Measurements from ENCODE around the gene FEZF2. TPM values are rescaled to one million over a fixed set of nuclear protein-coding genes. Genes with fewer than 3 reads are reported as not detected.

Gene FEZF2
- 1.9 TPM for total RNA-seq (ENCODE audit: insufficient read depth, low replicate concordance)

DNA sequence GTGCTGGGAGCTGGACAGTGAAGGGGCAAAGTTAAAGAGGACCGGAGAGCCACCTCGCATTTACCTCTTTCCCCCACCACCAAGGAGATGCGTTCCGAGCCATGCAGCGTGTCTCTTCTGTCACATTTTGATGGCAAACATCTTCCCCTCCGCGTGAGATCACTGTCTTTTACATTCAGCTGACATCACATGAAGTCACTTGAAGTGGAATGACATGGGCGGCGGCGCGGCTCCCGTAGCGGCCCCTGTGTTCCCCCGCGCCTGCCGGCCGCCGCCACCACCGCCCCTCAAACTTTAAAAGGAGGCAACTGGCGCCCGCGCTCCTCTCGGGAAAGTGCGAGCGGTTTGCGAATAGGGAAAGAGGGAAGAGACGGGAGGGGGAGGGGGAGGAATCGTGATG is at the start of gene FEZF2:
Gene FEZF2 (minus strand): TSS at position 336 of the 400 bp plus-strand sequence. CDS start 682 bp downstream, outside the sequence.
- DNase-seq (ENCODE audit: low spot score), result no peak

DNA sequence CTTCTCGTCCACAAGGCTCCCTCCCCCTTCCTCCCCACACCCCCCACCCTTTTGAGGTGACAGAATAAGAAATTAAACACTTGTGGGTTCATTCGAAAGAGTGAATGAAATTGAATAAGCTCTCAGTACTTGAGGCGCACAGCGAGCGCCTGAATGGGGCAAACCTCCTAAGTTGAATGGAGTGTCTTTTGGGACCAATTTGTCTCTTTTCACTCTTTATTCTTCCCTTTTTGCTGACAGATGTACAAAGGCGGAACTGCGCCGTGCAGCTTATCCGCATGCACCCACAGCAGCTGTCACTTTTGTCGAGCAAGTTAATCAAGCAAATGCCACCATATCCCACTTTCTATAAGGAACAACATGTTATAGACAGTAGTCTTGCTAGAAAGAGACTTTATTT is 47.9 kb upstream of the FEZF2 start:
- DNase-seq (ENCODE audit: low spot score), result no peak

DNA sequence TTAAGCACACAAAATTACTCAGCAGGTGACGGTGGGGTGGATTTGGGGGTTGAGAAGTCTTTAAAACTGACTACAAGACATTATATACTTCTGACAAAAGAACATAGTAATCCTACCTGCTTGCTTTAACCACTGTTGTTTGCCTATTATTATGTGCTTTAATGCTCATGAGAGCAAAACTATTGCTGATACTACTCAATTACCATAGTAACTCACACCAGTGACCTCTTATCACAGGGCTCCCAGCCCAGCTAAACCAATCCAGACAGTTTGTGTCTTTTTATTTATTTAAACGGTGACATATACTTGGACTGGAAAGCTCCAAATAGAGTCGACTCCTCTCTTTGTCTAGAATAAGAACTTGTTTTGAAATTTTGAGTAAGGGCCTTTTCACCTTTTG is 42.8 kb upstream of the FEZF2 start:
- DNase-seq (ENCODE audit: low spot score), result no peak

DNA sequence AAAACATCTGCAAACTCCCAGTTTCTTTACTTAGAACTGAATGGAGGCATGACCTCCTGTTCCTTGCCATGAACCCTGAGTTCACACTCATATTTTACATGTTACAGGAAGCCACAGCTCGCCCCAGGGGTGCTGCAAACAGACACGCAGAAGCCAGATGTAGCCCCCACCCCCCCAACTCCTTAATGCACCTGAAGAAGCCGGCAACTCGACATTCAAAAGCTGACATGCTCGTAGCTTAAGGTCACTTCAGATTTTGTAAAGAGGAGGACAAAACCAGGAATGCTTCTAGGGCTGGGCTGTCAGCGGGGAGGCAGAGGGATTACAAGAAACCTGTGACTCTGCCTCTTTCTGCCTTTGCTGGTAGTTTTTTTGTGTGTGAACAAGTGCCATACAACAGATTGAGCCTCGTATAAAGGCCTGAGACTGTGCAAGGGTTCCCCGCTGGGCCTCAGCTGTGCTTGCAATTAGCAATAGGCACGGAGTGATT is 42.0 kb upstream of the FEZF2 start:
- DNase-seq (ENCODE audit: low spot score), result no peak

DNA sequence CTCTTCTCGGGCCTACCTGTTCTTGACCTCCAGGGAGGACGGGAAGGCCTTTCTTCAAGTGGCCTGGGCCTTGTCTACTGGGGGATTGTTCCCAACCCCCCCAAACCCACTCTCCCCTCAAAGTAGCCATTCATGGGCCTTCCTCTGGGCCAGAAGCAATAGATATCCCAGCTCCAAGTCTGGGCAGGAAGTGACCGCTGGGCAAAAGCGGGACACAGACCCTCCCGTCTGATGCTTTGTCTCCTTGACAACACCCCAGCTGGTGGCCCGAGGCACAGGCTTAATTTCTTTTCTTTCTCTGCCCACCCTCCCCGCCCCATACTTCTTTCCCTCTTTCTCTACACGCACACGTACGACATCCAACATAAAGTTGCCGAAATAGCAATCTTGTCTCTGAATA is 41.4 kb upstream of the FEZF2 start:
- no peak for DNase-seq (ENCODE audit: low spot score)

DNA sequence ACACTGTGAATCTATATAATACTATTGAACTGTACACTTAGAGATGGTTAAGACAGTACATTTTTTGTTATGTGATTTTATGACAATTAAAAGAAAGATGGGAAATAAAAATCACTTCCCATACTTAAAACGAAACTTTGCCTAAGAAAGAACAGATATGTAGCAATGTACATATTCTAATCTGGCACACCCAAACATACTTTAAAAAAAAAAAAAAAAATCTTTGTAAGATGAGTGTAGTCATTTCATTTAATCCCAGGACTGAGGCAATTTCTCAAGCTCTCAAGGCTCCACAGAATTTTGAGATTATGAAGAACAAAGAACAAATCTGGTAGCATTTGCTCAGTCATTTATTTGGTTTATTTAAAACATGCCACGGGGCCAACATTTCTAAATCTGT is 40.3 kb upstream of the FEZF2 start:
- DNase-seq (ENCODE audit: low spot score), result no peak

DNA sequence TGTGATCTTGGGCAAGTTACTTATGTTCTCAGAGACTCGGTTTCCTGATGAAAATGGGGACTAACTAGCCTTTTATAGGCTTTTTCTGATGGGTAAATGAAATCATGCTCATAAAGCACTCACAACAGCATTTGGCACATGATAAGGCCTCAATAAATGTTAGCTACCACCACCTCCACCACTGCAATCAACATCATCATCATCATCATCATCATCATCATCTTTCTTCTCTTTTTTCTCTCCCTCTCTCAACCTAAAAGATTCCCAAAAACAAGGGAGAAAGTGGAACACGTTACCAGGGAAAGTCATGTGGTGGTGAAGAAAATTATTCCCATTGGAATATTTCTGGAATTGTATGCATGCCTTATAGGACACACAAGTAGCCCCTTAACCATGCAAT is 33.6 kb upstream of the FEZF2 start:
- no peak for DNase-seq (ENCODE audit: low spot score)

DNA sequence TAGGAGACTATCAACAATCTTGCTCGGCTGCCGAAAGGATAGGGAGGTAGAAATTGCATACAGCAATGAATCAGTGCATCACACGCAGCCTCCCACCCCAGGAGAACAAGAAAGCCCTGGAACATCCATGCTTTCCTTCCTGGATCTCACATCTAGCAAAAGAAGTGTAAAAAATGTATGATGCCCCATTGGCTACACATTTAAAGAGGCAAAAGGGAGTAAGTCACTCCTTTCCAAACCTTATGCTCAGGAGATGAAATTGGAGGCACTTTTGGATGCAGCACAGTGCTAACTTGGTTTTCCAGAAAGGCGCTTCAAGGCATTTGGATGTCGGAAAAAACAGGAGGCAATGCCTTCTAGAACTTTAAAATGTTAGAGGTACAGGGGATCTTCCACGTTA is 32.2 kb upstream of the FEZF2 start:
- no peak for DNase-seq (ENCODE audit: low spot score)

DNA sequence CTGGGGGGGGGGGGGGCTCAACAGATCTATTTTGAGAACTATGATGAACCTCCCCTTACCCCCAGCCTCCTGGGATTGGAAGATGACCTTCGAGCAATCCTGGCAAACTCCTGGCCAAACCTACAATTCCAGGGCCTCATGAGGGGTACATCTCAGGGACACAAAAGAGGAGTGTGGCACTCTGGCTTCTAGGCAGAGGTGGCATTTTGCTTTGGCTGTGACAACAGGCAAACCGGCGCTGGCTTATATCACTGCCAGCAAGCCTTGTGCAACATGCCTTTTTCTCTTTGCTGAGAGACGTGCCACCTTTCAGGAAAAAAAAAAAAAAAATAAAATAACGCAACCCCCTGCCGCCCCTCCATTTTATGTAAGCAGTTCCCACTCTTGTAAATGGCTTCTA is 31.8 kb upstream of the FEZF2 start:
- DNase-seq (ENCODE audit: low spot score), result no peak

DNA sequence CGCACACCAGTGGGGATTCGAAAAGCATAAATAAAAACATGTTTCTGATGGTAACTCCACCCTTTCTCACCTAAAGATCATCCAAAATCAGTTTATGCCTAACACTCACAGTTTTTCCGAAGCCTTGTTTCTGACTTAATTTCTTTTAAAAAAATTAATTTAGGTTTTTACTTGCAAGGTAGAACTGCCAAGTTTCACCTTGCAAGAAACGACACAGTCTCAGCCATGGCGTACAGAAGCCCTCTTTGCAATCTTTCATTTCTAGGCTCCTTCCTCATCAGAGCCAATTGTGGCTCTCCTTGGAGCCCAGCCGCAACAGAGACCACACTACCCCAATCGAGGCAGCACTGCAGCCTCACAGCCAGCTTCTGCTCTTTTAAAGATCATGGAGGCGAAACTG is 31.0 kb upstream of the FEZF2 start:
- DNase-seq (ENCODE audit: low spot score), result no peak

DNA sequence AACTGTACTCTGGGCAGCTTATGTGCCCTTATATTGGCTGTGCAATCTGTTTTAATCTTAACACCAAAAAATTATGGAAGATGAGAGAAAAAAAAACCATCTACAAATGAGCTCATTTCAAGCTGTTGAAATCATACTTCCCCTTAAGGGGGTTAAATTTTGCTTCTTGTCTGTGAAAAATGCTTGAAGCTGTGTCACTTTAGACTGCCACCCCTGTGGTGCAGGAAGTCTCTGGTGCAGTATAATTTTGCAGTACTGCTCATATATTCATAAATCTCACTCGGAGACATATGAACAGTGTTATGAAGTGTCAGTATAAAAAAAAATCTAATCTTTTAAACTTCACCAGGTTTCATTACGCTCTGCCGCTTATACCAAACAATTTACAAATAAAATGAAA is 30.4 kb upstream of the FEZF2 start:
- DNase-seq (ENCODE audit: low spot score), result no peak

DNA sequence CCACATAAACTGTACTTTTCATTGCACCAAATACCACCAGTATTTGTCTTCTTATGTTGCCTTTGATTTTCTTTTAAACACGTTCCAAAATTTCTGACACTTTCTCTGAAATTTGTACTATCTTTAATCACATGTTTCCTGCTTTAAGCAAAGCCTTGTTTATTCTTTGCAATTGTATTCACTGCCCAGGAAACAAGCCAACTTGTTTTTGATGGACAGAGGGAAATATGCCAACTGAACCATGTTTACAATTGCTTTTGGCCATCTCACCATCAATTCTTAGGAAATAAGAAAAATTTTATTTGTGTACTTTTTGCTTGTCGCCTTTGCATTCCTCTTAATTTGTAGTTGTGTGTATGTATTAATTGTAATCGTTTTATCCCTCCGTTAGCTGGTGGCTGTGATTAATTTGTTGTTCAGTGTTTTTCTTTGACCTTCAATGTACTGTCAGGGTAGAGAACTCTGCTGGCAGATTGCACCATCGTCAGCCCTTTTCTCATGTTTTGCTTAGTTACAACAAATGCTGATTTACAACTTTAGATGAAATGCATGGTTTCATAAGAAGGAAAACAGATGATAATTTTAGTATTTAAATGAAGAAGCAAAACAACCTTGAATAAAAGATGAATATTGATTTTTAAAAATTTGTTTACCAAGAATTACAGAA is 19.4 kb upstream of the FEZF2 start:
- no peak for DNase-seq (ENCODE audit: low spot score)

DNA sequence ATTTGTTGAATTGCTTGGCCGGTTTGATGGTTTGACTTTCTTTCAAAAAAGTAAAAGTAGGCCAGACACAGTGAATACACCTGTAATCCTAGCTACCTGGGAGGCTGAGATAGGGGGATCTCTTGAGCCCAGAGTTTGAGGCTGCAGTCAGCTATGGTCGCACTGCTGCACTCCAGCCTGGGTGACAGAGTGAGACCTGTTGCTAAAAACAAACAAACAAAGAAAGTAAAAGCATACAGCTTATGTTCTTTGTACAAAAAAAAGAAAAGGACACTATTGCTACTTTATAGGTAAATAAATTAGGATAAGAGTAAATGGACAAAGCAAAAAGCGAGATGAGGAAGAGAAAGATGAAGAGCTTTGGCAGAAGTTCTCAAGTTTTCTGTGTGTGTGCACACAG is 13.9 kb upstream of the FEZF2 start:
- no peak for DNase-seq (ENCODE audit: low spot score)

DNA sequence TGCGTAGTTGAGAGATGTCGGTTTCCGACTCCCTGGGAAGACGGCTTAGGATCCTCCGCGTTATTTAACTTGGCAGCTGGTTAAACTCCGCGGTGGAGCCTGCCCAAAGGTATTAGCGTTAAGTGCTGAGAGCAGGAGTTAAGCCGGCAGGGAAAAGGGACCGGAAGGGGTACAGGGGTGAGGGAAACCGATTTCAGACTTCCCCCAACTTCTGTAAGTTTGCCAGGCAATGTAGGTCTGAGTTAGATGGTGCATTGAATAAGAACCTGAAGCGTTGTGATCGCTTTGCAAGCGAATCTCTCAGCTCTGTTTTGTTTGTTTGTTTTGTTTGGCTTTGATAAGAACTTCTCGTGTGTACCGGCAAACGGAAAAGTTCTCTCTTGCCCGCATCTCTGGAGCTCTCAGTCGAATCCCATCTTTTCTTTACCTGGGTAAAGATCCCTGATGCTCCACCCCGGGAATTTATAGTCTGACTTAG is 6.0 kb upstream of the FEZF2 start:
- no peak for DNase-seq (ENCODE audit: low spot score)

DNA sequence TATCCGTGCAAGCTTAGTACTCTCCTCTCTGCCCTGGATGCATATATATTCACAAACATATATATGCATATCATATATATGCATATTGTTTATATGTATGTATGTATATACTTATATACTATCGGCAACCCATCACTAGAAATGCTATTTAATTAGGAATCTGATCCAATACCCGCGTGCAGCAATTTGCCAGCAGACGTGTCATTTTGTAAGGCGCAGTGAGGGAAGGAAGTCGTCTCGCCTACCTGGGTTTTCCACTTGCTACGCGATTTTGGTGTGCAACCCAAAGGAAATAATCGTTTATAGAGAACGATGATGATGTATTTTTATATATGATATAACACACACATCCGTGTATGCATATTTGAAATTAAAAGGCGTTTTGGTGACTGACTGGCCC is 5.6 kb upstream of the FEZF2 start:
- DNase-seq (ENCODE audit: low spot score), result no peak

DNA sequence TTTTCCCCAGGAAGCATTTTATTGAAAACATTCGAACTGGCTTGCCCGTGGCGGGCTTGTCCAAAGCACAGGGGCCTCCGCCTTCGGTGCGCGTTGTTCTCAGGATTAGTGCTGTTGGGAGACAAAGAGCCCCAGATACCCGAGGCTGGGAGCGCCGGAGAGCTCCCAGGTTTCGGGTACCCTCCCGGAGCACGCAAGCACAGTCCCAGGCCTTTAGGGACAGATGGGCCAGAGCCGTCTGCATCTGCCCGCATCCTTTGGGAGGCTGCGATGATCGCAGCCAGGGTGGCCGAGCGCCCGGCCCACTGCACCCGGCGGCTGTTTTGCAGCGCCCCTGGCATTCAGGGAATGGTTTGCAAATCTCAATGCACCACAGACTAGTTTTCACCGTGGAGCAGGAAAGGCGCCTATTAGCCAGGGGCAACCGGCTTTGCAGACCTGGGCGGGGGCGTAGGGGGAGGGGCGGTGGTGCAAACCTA is 5.0 kb upstream of the FEZF2 start:
- no peak for DNase-seq (ENCODE audit: low spot score)

DNA sequence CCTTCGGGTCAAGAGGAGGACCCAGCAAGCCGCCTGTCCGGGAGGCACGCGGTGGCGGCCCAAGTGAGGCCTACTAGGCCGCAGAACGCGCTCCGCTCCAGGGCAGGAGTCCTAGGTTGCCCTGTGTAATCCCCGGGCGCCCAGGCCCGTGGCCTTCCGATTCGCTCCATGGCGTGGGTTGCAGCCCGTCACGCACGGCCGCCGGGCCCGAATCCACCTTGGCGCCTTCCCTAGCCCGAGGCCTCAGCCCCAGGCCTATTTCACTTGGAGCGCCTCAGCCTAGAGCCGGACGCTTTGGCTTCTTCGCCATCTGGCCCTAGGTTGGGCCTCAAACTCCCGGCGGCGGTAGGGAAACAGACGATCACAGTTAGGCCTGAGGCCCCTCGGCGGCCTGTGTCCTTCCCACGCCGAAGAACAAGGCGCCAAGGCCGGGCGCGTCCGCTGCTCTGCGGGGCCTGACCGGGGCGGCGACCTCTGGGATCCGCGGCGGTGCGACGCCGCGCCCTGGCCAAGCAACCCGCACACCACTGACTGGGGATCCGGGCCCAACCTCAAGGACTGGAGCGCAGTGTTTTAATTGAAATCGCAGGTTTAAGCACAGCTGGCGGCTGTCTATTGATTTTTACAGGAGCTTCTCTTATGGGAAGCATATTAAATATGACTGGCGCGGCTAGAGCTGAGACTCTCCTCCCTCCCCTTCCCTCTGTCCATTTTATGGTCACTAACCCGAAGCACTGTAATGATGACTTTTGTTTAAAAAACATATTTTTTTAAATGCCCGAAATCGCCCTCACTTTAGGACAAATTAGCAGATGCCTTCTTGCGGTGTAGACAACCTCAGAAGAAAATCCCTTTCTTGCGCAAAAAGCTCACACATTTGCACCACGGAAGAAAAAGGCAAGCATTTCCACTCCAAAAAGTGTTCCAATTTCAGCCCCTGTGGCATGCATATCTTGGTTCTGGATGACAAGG is 3.8 kb upstream of the FEZF2 start:
- DNase-seq (ENCODE audit: low spot score), result no peak

DNA sequence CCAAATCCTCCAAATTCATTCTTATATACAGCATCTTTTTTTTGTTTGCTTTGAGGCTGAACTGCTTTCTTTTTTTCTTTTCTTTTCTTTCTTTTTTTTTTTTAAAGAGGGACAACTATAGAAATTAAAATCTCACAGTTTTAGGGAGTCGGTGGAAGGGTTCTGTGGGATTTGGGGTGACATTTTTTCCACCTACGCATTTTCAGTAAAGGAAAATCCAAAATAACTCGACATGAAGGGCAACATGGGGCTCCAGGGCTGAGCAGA is 3.0 kb upstream of the FEZF2 start:
- no peak for DNase-seq (ENCODE audit: low spot score)

DNA sequence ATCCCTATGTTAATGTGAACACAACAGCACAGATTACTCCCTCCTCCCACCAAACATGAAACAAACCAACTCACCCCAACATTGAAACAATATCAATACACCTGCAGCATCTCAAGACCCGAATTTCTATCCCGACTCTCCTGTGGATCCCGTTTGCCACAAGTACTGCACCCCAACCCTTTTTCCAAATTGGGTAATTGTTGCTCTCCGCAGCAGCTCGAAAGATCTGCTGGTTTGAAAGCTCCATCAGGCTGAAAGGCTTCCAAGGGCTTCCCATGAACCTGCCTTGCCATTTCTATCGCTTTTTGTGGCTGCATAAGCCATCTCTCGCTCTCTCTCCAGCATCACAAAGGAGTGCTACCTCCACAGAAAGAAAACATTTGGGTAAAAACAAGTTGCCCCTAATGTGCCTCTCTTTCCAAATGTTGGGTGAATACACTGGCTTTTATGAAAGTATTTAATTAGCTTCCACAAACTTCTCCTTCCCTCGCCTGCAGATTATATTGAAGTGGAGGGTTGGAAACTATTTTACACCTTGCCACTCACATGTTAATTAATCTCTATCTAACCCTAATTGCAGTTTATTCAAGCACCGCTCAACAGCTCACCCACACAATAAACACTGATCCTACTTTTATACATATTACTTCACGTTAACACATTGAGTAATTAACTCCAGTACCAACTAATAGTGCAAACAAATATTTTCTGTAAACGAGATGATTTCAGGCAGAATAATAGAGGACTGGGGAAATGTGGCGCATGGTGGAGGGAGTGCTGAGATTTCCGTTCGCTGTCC is 2.5 kb upstream of the FEZF2 start:
- no peak for DNase-seq (ENCODE audit: low spot score)

DNA sequence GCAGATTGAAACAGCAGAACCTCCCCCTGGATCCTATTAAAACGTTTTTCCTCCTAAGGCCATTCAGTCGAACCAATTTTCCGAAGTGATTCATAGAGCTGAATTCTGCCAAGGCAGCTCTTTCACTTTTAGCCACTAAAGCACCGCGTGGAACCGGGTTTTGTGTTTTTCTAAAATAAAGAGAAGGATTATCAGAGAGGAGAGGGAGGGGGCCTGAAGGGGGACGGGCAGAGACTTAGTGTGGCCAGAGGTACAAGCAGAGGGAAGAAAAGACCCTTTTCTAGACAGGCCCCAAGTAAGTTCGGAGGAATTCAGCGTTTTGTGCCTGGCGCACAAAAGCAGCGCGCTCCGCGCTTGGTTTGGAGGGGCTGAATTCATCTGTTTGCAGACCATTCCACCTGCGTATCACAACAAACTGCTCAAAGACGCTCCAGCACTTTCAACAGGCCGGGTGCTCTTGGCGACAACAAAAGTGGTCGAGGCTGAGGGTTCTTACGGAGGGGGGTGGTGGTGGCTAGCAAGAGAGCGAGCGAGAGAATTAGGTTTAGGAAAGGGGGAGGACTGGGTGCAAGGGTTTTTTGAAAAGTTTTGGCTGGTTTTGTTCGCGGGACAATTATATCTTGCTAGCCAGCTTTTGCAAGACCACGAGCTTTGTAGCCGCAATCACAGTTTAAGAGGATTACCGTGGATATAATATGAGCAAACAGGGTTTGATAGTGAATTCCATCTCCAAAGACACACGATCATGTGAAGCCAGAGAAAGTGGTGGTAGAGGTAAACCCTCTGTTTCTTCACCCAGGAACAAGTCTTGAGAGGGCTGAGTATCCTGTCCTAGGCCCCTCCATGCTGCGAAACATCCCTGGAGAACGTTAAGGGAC is 1.2 kb upstream of the FEZF2 start:
- no peak for DNase-seq (ENCODE audit: low spot score)

Data from umbilical cord (tissue), 2 donors.